KG1 (cell line): ENCODE data around the gene PPFIBP2.

Experiments
- DNase-seq: peaks from one replicate; lab custom pipeline; 2025; lab: John Stamatoyannopoulos, UW

Gene PPFIBP2

DNA sequence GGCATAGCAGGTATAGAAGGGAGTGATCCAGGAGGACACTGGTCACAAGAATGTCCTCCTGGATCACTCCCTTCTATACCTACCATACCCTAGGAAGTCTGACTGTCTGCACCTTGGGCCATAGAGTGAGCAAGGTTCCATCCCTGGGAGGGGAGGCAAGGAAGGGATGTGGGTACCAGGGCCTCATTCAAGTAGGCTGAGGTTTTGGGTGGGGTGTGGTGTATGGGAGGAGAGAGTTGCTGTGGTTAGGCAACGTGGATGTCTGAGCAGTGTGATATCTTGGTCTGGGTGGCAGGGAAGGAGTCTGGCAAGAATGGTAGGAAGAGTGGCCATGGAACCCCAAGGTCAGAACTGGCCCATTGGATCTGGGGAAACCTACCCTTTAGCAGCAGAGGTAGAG is 13.2 kb downstream of the PPFIBP2 start:
- DNase-seq: no peak

DNA sequence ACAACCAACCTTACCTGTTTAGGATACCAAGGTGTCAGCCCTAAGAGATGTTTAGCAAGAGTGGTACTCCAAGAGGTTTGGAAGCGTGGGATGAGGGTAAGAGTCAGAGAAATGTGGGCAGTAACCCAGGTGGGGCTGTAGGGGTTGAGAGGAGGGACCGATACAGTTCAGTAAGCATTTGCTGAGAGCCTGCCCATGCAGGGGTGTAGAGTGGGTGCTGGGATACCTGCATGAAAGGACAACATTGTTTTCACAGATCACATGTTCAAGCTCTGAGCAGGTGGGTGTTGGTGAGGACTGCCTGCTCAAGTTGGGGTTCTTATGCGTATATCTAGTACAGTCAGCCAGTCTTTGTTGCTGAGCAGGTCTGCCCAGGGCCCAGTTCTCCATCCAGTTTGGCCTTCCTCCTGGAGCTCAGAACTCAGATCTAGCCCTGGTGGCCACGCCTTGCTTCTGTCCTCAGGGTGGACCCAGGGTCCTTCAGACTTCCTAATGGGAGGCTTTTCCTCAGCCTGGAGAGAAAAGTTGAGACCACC is 14.8 kb downstream of the PPFIBP2 start:
- no peak for DNase-seq

DNA sequence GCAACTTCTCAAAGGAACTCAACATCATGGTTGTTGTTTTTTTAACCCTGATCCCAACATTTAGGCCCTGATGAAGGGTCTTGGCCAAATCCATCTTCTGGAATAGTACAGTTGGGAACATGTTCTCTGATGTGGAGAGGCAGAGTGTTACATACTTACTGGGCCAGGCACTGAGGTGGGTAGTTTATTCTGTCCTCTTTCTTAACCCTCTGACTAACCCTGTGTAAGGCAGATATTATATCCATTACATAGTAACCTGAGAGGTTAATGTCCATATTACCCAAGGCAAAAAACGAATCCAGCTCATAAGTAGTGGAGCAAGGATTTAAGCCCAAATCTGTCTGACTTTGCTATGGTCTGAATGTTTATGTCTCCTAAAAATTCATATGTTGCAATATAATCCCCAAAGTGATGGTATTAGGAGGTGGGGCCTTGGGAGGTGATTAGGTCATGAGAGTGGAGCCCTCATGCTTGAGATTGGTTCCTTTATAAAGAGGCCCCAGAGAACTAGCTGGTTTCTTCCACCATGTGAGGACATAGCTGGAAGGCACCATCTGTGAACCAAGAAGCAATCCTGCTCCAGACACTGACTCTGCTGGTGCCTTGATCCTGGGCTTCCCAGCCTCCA is 16.3 kb downstream of the PPFIBP2 start:
- DNase-seq: no peak

GRCh38 chr11:7531011-7531410 is 17.2 kb downstream of the PPFIBP2 start:
- no peak for DNase-seq

GRCh38 chr11:7532405-7533145 is 18.8 kb downstream of the PPFIBP2 start:
- no peak for DNase-seq

DNA sequence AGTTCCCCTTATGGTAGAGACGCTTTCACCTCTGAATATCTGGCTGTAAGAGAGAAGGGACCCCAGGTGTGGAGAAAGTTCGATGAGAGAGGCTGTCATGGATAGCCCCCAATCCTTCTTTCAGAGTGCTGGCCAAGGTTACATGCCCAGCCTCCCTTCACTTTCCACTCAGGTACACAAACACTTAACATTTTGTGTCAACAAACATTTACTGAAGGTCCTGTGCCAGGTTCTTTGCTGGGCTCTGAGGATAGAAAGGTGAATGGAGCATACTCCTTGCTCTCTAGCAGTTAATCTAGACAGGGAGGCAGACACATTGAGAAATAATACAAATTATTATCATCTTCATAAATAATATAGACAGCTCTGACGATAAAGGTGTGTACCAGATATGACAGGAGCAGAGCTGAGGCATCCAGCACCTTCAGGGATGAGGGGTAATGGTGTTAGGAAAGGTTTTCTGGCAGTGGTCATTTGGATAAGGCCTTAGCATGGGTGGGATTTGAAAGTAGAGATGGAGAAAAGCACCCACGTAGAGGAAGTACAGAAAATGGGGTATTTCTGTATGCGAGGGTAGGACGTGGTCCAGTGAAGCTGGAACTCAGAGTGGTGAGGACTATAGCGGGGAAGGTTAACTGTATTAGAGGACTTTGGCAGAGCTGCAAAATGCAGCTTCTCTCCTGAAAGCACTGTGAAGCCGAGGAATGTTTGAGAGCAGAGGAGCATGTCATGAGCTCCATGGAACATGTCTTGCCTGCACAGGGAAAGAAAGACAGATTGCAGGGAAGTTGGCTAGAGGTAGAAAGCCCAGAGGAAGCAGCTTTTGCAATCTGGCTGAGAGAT is 19.6 kb downstream of the PPFIBP2 start:
- no peak for DNase-seq

DNA sequence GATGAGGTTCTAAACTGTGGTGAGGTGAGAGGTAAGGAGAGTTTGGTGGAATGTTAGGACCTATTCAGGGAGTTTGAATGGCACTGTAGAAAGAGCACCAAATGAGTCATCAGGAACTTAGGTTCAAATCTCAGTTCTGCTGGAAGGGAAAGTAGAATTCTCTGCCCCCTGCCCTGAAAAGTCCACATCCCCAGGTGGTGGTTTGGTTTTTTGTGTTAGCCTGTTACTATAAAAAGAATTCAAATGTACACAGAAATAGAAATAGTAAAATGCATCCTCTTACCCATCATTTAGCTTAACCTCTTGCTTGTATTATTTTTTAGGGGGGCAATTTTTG is 20.2 kb downstream of the PPFIBP2 start:
- no peak for DNase-seq

- no peak for DNase-seq
These were observed 22.3 kb downstream of the PPFIBP2 start for GRCh38 chr11:7536100-7536499.

DNA sequence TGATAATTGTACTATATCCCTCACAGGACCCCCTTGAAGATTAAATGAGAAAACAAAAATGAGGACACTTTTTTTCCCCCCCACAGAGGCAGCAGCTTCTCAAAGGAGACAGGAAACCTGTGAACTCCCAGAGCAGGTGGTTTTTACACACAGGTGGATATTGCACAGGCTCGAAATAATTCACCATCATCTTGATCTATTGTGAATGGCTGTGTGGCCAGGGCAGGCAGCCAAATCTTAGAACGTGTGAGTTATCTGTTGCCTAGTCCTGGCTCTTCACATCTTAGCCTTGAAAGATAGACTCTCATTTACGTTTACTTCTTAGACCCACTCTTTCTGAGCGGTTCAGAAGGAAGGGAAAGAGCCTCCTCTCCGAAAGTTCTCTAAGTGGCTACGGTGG is 23.5 kb downstream of the PPFIBP2 start:
- no peak for DNase-seq

DNA sequence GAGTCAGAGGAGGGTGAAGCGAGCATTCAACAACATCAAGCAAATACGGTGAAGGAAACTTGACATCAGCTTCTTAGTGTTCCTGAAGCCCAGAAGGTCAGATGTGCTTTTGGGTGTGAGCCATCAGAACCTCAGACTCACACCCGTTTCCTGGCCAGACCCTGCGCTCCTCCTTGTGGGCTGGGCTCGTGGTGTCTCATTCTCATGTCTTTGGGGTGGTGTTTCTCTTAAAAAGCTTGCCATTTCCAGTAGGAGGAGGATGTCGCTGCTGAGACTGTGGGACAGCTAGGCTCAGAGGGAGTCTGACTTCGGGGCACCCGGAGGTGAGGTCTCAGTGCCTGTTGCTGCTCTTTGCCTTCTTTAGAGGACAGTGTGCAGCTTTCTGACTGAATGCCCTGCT is 24.2 kb downstream of the PPFIBP2 start:
- no peak for DNase-seq

DNA sequence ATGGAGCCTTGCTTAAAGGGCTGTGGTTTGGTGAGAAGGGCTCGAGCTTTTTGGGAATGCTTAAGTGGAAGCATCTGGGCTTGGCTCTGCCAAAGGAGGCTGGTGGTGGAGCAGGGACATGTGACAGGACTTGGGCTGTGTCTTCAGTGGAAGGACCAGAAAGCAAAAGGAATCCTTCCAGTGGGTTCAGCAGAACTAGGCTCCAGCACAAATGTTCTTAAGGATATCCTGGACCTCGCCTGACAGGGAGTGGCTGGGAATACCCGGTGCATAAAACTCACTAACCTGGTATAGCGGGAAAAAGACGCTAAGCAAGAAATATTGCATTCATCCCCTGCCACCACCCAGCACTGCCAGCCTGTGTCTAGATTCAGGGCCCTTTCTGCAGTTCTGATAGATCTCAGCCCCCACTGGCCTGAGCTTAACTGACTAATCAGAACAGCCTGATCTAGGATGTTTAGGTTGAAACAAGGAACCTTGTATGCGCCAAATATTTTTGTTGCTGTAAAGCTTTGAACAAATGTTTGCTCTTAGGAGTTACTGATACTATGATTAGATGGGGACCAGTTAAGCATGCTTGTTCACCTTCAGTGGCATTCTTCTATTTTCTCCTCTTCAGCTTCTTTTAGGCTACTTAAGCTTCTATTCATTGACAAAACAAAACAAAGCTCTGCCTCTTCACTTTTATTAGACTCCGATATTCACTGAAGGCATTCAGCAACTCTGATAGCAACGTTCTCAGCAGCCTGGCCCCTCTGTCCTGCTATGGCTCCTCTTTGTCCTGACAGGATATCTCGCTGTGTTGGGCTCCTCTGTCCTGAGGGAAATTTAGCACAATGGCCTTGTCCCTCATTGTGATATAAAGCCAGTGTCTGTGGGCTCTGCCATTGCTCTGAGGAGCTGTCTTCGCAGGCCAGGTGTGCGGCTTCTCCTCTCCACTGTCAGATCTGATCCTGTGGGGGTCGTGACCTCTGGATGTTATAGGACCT is 25.0 kb downstream of the PPFIBP2 start:
- no peak for DNase-seq

- DNase-seq: no peak
These were observed 27.2 kb downstream of the PPFIBP2 start for GRCh38 chr11:7540830-7541555.

DNA sequence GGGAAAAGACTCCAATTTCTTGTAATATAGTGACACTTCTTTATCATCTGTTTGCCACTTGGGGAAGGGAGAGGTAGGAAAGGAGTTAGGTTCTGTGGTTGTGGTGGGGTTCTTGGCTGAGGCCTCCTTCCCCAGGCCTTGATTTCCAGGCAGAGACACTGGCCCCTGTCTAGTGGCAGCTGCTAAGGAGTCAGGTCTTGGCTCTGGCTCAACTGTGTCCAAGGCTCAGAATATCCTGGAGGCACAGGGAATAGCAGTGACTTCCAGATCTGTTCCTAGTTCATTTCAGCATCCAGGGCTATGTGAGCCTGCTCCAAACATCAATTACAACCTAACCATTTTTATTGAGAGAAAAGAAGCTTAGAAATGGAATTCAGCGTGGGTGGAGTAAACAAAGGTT is 29.5 kb downstream of the PPFIBP2 start:
- no peak for DNase-seq

DNA sequence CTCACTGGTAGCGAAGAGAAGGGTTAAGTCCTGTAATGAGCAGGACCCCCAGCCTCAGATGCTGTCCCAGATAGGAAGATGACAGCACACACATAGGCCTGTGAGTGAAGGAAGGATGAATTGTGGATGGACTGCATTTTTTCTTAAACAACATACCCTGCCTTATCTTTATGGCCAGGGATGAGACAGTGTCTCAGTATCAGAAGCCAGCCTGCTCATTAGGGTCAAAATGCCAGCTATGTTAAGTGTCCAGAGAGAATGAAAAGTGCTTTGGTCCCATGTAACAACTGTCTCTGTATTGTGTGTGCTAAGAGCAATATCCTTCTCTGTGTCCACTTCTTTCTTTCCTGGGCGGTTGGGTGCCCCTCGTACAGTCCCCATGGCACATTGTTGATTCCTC is 30.2 kb downstream of the PPFIBP2 start:
- no peak for DNase-seq

- DNase-seq: no peak
These were observed 31.8 kb downstream of the PPFIBP2 start for GRCh38 chr11:7545611-7546010.

DNA sequence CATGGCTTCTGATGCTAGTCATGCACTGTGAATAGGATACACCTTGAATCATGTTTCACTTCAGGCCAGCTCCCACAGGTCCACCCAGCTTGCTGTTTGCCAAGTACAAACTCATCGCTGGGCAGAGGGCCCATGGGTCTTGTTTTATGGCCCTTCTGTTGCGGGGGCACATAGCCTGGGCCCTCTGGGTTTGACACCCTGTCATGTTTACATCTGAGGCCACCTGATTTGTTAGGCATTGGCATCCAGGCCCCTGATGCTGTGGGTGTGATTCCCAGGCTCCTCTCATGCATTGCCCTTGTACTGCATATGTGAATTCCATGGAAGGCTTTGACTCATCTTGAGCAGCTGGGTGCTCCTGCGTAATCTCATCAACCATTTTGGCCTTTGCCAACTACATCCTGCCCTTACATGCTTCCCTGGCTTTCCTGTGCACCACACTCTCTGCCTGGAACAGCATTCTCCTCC is 32.6 kb downstream of the PPFIBP2 start:
- no peak for DNase-seq

GRCh38 chr11:7547687-7548086 is 33.9 kb downstream of the PPFIBP2 start:
- DNase-seq: no peak

- no peak for DNase-seq
These were observed 35.0 kb downstream of the PPFIBP2 start for GRCh38 chr11:7548659-7549274.

GRCh38 chr11:7549681-7550080 is 35.9 kb downstream of the PPFIBP2 start:
- DNase-seq: no peak

DNA sequence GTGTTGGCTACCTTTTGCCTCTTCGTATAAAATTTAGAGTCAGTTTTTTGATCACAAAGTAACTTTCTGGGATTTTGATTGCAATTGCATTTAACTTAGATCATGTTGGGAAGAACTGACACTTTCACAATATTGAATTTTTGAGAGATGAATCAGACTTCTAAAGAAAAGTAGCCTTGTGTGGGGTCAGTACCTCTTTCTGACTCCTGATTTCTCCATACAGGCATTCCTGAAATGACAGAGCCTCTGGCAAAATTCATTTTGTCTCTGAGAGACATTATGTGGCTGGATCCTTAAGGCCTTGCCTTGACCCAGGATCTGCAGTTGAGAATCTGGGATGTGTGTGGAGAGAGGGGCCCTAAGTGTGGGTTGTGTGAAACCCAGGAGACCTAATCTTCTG is 37.8 kb downstream of the PPFIBP2 start:
- DNase-seq: no peak
